WTC11 (cell line): Measurements from ENCODE around the gene OSBPL9. TPM values are rescaled to one million over a fixed set of nuclear protein-coding genes. Genes with fewer than 3 reads are reported as not detected.

ENCODE experiments used
- ATAC-seq: fragments of 200-7000 bp; cut with Tn5 transposase; 2 replicates; pipeline ENCODE4 v1.10.0; 2021; ENCODE audit warnings: mild to moderate bottlenecking, moderate library complexity
- CTCF ChIA-PET: fragments of 300-600 bp; sonication (Branson Sonifier 250); formaldehyde crosslinking; loops from one replicate; lab custom pipeline; 2021; ENCODE audit warnings: antibody characterized with exemption; lab: Charles Lee
- POLR2A ChIA-PET: fragments of 350-600 bp; sonication (Branson Sonifier 250); formaldehyde crosslinking; loops from one replicate; lab custom pipeline; 2021; ENCODE audit warnings: antibody characterized with exemption; lab: Charles Lee
- DNase-seq: peaks from one replicate; pipeline ENCODE4 v3.0.0; 2021; ENCODE audit warnings: low spot score
- H3K27ac Mint-ChIP-seq: 2 replicates; pipeline ENCODE4 v1.8.0; 2021; ENCODE audit warnings: mixed read lengths
- H3K27me3 Mint-ChIP-seq: 2 replicates; pipeline ENCODE4 v1.8.0; 2021; ENCODE audit warnings: low read depth, mild to moderate bottlenecking, moderate library complexity, mixed read lengths
- H3K36me3 Mint-ChIP-seq: 2 replicates; pipeline ENCODE4 v1.8.0; 2021; ENCODE audit warnings: mixed read lengths
- H3K4me1 Mint-ChIP-seq: 2 replicates; pipeline ENCODE4 v1.8.0; 2022; ENCODE audit warnings: mixed read lengths
- H3K4me3 Mint-ChIP-seq: 2 replicates; pipeline ENCODE4 v1.8.0; 2021; ENCODE audit warnings: mild to moderate bottlenecking, moderate library complexity, mixed read lengths
- H3K9me3 Mint-ChIP-seq: 2 replicates; pipeline ENCODE4 v1.8.0; 2021; ENCODE audit warnings: mixed read lengths
- AFF4 ChIP-seq: sonication (generic); formaldehyde crosslinking; IDR thresholded peaks from 2 replicates; pipeline ENCODE4 v1.8.1; 2023; ENCODE audit warnings: mild to moderate bottlenecking, missing genetic modification reagents, borderline replicate concordance
- ATF1 ChIP-seq: sonication (generic); formaldehyde crosslinking; IDR thresholded peaks from 2 replicates; pipeline ENCODE4 v1.8.1; 2023; ENCODE audit warnings: mild to moderate bottlenecking, moderate library complexity, missing genetic modification reagents
- ATF2 ChIP-seq: sonication (generic); formaldehyde crosslinking; IDR thresholded peaks from 2 replicates; pipeline ENCODE4 v1.8.1; 2022; ENCODE audit warnings: low read depth, missing genetic modification reagents, borderline replicate concordance
- ATF3 ChIP-seq: sonication (generic); formaldehyde crosslinking; conservative IDR thresholded peaks from 2 replicates; pipeline ENCODE4 v1.8.1; 2022; ENCODE audit warnings: mild to moderate bottlenecking, missing genetic modification reagents
- ATF6 ChIP-seq: sonication (generic); formaldehyde crosslinking; IDR thresholded peaks from 2 replicates; pipeline ENCODE4 v1.8.1; 2023; ENCODE audit warnings: mild to moderate bottlenecking, missing genetic modification reagents
- GABPB1 ChIP-seq: sonication (generic); formaldehyde crosslinking; IDR thresholded peaks from 2 replicates; pipeline ENCODE4 v1.8.1; 2023; ENCODE audit warnings: mild to moderate bottlenecking, missing genetic modification reagents
- MAX ChIP-seq: sonication (generic); formaldehyde crosslinking; IDR thresholded peaks from 2 replicates; pipeline ENCODE4 v1.8.0; 2022; ENCODE audit warnings: mild to moderate bottlenecking, missing genetic modification reagents
- MLX ChIP-seq: sonication (generic); formaldehyde crosslinking; IDR thresholded peaks from 2 replicates; pipeline ENCODE4 v1.8.1; 2023; ENCODE audit warnings: mild to moderate bottlenecking, missing genetic modification reagents, moderate library complexity
- NR2C2 ChIP-seq: sonication (generic); formaldehyde crosslinking; IDR thresholded peaks from 2 replicates; pipeline ENCODE4 v1.8.0; 2022; ENCODE audit warnings: mild to moderate bottlenecking, missing genetic modification reagents
- OVOL2 ChIP-seq: fragments of 250-450 bp; sonication (Bioruptor Pico); IDR thresholded peaks from 2 replicates; pipeline ENCODE4 v1.9.0; 2021; ENCODE audit warnings: mild to moderate bottlenecking, borderline replicate concordance
- SMAD3 ChIP-seq: sonication (generic); formaldehyde crosslinking; IDR thresholded peaks from 2 replicates; pipeline ENCODE4 v1.8.0; 2022; ENCODE audit warnings: missing genetic modification reagents, mild to moderate bottlenecking, borderline replicate concordance
- STAT6 ChIP-seq: sonication (generic); formaldehyde crosslinking; conservative IDR thresholded peaks from 2 replicates; pipeline ENCODE4 v1.8.1; 2023; ENCODE audit warnings: mild to moderate bottlenecking, low read depth, missing genetic modification reagents, moderate library complexity
- ZNF263 ChIP-seq: sonication (generic); formaldehyde crosslinking; IDR thresholded peaks from 2 replicates; pipeline ENCODE4 v1.8.1; 2022; ENCODE audit warnings: low read depth, mild to moderate bottlenecking, moderate library complexity, missing genetic modification reagents
- ZNF532 ChIP-seq: fragments of 250-450 bp; sonication (Bioruptor Pico); IDR thresholded peaks from 2 replicates; pipeline ENCODE4 v1.9.0; 2021; ENCODE audit warnings: mild to moderate bottlenecking, borderline replicate concordance
- ZNF671 ChIP-seq: fragments of 250-450 bp; sonication (Bioruptor Pico); IDR thresholded peaks from 2 replicates; pipeline ENCODE4 v1.8.0; 2021; ENCODE audit warnings: mild to moderate bottlenecking
- total RNA-seq: library from RNA; stranded (reverse); gene quantifications from 3 replicates; pipeline ENCODE4 v1.2.3, GENCODE V29; 2021

Gene OSBPL9
- total RNA-seq, 1 experiment from 2014 or later, result 55.6 TPM

- no peak for ATAC-seq
- Mint-ChIP-seq H3K27ac (no peak overlapping the region), H3K4me3 (no peak overlapping the region), H3K9me3 (no peaks in the 10 kb centered on the region), H3K36me3 (no peaks in the 10 kb centered on the region), H3K4me1 (peaks cover 18% of the 10 kb centered on the region), H3K27me3 (no peaks in the 10 kb centered on the region)
- CTCF ChIA-PET, result no interaction called here
- POLR2A ChIA-PET, result no interaction called here
- no peak for TF ChIP-seq MLX
- TF ChIP-seq ZNF671, result no peak
- TF ChIP-seq SMAD3 (CRISPR knock-in tag), result no peak
- TF ChIP-seq NR2C2 (CRISPR knock-in tag), result no peak
- TF ChIP-seq AFF4 (CRISPR knock-in tag), result no peak
- no peak for TF ChIP-seq STAT6 (CRISPR knock-in tag)
- no peak for TF ChIP-seq ATF2 (CRISPR knock-in tag)
- TF ChIP-seq ZNF263 (CRISPR knock-in tag), result no peak
- no peak for TF ChIP-seq ATF1
- no peak for TF ChIP-seq OVOL2
- no peak for TF ChIP-seq MAX
- TF ChIP-seq GABPB1, result no peak
- no peak for TF ChIP-seq ATF6 (CRISPR knock-in tag)
- no peak for TF ChIP-seq ATF3 (CRISPR knock-in tag)
- TF ChIP-seq ZNF532 (CRISPR knock-in tag), result no peak
- no peak for DNase-seq
Observed at GRCh38 chr1:51653127-51653526, 36.2 kb downstream of the OSBPL9 start.
